ENCODE results near the gene ZC3H4.
A peak's percentile ranks its signal among the peaks of the same experiment; 100 is the strongest.

The ZC3H4 gene

GRCh38 chr19:47112997-47113849 is at the start of gene ZC3H4:
ZC3H4 (minus strand) TSS chr19:47113776; CDS start chr19:47112584, 1,192 bp downstream.
- DNase-seq, result peak; percentile 98

- no peak for DNase-seq
Measured at GRCh38 chr19:47161876-47162489, 48.4 kb upstream of the ZC3H4 start.

- peak; percentile 65 for DNase-seq
Measured at GRCh38 chr19:47158879-47159503, 45.4 kb upstream of the ZC3H4 start.

- no peak for DNase-seq
Measured at GRCh38 chr19:47158367-47158791, 44.8 kb upstream of the ZC3H4 start.

GRCh38 chr19:47157431-47158321 is 44.1 kb upstream of the ZC3H4 start:
- peak; percentile 64 for DNase-seq

- no peak for DNase-seq
Measured at GRCh38 chr19:47156861-47157430, 43.4 kb upstream of the ZC3H4 start.

- DNase-seq, result peak; percentile 3
Measured at GRCh38 chr19:47155148-47155547, 41.6 kb upstream of the ZC3H4 start.

- DNase-seq, result no peak
Measured at GRCh38 chr19:47153266-47153665, 39.7 kb upstream of the ZC3H4 start.

GRCh38 chr19:47152632-47153031 is 39.1 kb upstream of the ZC3H4 start:
- no peak for DNase-seq

- no peak for DNase-seq
Measured at GRCh38 chr19:47152205-47152604, 38.6 kb upstream of the ZC3H4 start.

- no peak for DNase-seq
Measured at GRCh38 chr19:47151627-47152026, 38.1 kb upstream of the ZC3H4 start.

- no peak for DNase-seq
Measured at GRCh38 chr19:47146920-47147319, 33.3 kb upstream of the ZC3H4 start.

GRCh38 chr19:47145639-47146486 is 32.3 kb upstream of the ZC3H4 start:
- no peak for DNase-seq

GRCh38 chr19:47144630-47145029 is 31.1 kb upstream of the ZC3H4 start:
- no peak for DNase-seq

- DNase-seq, result no peak
Measured at GRCh38 chr19:47143322-47144073, 29.9 kb upstream of the ZC3H4 start.

- DNase-seq, result peak; percentile 30
Measured at GRCh38 chr19:47142779-47143178, 29.2 kb upstream of the ZC3H4 start.

- DNase-seq, result no peak
Measured at GRCh38 chr19:47141695-47142094, 28.1 kb upstream of the ZC3H4 start.

GRCh38 chr19:47141252-47141651 is 27.7 kb upstream of the ZC3H4 start:
- peak; percentile 59 for DNase-seq

GRCh38 chr19:47135156-47135555 is 21.6 kb upstream of the ZC3H4 start:
- peak; percentile 16 for DNase-seq

GRCh38 chr19:47134545-47134944 is 21.0 kb upstream of the ZC3H4 start:
- DNase-seq, result no peak

GRCh38 chr19:47133021-47133471 is 19.5 kb upstream of the ZC3H4 start:
- no peak for DNase-seq

Data from HCEC 1CT (cell line).